AG10803 (cell line): ENCODE results near the gene DHRS12.

ENCODE experiments used
- DNase-seq: peaks from one replicate; pipeline ENCODE4 v3.0.0; 2010; ENCODE audit warnings: low read depth
- H3K4me3 ChIP-seq: 2 replicates; pipeline ENCODE4 v1.5.1; 2011; ENCODE audit warnings: mild to moderate bottlenecking, low read length, control low read depth
- TF ChIP-seq, protein P1 (sequence below): conservative IDR thresholded peaks from 2 replicates; pipeline ENCODE4 v1.5.1; 2011; ENCODE audit warnings: mild to moderate bottlenecking, low read length, control low read depth, inconsistent platforms

The DHRS12 gene

DNA sequence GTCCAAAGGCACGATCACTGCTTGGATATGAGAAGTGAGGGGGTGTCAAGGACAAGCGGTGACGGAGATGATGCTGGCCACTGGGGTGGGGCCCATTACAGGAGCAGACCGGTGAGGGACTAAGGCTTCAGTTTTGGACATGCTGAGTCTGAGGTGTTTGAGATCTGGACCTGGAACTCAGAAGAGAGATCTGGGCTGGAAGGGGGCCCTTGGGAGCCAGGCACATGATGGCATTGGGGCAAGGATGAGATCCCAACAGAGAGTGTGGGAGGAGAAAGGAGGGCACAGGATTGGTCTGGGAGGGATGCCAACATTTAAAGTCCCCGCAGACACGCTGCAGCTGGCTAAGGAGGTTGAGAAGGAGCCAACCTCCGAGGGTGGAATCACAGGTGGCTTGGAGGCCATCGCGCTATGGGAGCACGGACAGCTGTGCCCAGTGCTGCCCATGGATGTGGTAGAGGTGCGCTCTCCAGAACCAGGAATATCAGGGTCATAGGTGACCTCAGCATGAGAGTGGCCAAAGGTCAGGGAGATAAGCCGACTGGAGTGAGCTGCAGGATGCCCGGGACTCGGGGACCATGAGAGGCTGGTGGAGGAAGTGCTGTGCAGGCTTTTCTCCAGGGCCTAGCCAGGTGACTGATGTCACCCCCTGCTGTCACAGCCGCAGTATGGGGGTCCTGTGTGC, 21.8 kb downstream of the DHRS12 start:
- H3K4me3 ChIP-seq = no peak overlapping the region
- TF ChIP-seq, protein P1, sequence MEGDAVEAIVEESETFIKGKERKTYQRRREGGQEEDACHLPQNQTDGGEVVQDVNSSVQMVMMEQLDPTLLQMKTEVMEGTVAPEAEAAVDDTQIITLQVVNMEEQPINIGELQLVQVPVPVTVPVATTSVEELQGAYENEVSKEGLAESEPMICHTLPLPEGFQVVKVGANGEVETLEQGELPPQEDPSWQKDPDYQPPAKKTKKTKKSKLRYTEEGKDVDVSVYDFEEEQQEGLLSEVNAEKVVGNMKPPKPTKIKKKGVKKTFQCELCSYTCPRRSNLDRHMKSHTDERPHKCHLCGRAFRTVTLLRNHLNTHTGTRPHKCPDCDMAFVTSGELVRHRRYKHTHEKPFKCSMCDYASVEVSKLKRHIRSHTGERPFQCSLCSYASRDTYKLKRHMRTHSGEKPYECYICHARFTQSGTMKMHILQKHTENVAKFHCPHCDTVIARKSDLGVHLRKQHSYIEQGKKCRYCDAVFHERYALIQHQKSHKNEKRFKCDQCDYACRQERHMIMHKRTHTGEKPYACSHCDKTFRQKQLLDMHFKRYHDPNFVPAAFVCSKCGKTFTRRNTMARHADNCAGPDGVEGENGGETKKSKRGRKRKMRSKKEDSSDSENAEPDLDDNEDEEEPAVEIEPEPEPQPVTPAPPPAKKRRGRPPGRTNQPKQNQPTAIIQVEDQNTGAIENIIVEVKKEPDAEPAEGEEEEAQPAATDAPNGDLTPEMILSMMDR = no peak
- DNase-seq = no peak

DNA sequence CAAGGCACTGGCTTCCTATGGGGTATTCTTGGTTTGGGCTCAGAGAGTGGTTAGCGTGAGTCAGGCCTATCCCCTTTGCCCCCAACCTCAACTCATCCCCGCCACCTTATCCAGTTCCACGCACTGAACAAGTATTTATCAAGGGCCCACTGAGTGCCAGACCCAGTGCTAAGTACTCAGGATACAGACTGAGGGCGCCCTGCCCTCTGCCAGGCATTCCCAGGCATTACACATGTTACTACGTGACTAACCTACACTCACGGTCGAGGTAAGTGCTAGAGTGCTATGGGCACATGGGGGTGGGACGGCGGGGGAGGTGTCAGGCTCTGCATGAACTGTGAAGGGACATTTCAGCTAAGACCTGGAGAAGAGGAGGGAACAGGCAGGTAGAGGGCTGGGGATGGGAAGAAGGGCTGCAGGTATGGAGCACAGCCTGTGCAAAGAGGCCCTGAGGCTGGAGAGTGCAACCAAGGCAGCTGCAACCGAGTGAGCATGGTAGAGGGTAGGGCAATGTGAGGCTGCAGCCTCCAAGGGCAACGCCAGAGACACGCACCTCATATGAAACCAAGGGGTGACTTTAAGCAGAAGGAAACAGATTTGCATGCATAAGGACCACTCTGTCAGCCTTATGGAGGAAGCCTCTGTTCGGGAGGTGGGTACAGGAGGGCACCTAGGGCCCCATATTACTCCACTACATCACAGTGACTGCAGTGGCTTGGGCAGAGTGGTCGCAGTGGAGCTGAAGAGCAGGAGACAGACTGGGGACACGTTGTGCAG, 22.5 kb downstream of the DHRS12 start:
- no peak for DNase-seq
- TF ChIP-seq, protein P1 = peak; percentile 20; the same call in 1 of the 2 replicates
- no peak overlapping the region for H3K4me3 ChIP-seq

GRCh38 chr13:51780099-51780498, 23.9 kb downstream of the DHRS12 start:
- TF ChIP-seq, protein P1 = no peak
- DNase-seq = no peak
- no peak overlapping the region for H3K4me3 ChIP-seq

- H3K4me3 ChIP-seq = no peak overlapping the region
- no peak for DNase-seq
- TF ChIP-seq, protein P1 = no peak
These were observed 25.6 kb downstream of the DHRS12 start for GRCh38 chr13:51778392-51778791.

GRCh38 chr13:51777921-51778320, 26.0 kb downstream of the DHRS12 start:
- TF ChIP-seq, protein P1 = no peak
- H3K4me3 ChIP-seq = no peak overlapping the region
- no peak for DNase-seq

GRCh38 chr13:51776179-51776578, 27.8 kb downstream of the DHRS12 start:
- no peak overlapping the region for H3K4me3 ChIP-seq
- TF ChIP-seq, protein P1 = no peak
- no peak for DNase-seq

DNA sequence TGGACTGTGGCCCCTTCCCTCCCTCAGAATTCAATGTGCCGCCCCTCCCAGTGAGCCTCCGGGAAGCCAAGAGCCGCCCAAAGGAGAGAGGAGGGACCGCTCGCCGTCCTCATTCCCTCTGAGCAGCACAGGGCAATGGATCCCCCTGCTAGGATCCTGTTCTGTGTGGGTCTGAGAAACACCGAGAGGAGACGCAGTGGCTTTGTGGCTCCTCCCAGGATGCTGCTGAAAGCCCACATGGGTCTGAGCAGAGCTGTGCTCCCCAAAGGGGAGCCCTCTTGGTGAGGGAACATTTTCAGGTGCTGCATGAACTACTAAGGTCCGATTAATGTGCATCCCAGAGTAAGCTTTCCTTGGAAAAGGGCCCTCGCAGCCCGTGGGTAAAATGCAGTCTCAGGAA, 30.4 kb downstream of the DHRS12 start:
- TF ChIP-seq, protein P1 = no peak

More for the DNA sequence above, 30.4 kb downstream of the DHRS12 start:
- DNase-seq = no peak
- H3K4me3 ChIP-seq = no peak overlapping the region
